8988T (cell line): Measurements from ENCODE around the gene MYL4.
A peak's percentile ranks its signal among the peaks of the same experiment; 100 is the strongest.
"Not testable (repeated sequence)": the region's sequence is repeated elsewhere in the genome, so short reads cannot be mapped to it uniquely, and the experiment has no call there.

ENCODE experiments used
- DNase-seq: peaks from one replicate; pipeline ENCODE4 v3.0.0; 2011

Gene MYL4

DNA sequence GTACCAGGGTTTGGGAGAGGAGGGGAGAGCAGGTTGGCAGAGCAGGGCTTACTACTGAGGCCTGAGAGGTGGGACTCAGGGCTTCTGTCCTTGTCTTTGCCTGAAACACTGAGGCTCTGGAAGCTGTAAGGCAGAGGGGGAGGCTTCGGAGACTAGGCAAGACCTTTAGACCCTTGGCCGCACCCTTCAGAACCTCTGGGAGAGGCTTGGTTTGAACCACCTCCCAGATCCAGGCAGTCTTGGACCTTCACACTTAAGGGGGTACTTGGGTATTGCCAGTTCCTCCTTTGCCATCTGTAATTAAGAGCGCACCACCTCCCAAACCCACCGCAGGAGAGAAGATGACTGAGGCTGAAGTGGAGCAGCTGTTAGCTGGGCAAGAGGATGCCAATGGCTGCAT, 12.9 kb downstream of the MYL4 start:
- DNase-seq = no peak

DNA sequence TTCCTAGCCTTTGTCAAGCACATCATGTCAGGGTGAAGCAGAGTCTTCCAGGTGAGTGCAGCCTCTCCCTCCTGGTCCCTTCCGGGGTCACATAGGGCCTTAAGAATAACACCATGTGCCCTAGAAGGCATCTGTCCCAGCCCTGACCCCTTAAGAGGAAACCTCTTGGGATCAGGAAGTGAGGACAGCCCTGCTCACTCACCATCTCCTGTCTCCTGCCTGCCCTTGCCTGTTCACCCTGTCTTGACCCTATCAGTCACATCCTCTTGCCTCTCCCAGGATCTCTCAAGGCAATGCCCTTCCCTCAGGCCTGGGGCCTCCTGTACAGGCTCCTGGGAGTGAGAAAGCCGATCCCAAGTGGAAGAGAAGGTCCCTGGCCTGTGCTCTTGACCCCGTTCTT, 13.9 kb downstream of the MYL4 start:
- no peak for DNase-seq

DNA sequence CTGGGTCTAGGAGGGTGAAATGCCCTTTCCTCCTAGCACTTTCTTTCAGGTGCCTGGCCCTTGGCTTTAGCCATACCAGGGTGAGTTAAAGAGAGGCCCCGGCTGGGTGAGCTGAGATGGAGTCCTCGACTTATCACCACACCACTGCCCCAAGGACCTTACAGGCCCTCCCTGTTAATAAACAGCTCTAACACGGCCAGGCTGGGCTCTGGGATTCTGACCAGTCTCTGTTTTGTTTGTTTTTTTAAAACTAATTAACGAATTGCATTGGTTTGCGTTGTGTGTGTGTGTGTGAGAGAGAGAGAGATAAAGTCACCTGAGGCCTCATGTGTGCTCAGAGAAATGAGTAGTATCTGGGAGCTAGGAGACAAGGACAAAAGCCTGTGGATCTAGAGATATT, 14.3 kb downstream of the MYL4 start:
- no peak for DNase-seq

DNA sequence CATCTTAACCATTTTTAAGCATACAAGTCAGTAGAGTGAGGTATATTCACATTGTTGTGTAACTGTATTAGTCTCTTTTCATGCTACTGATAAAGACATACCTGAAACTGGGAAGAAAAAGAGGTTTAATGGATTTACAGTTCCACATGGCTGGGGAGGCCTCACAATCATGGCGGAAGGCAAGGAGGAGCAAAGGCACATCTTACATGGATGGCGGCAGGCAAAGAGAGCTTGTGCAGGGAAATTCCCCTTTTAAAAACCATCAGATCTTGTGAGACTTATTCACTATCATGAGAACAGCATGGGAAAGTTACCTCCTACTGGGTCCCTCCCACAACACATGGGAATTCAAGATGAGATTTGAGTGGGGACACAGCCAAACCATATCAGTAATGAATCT, 14.9 kb downstream of the MYL4 start:
- DNase-seq = not testable (repeated sequence)

DNA sequence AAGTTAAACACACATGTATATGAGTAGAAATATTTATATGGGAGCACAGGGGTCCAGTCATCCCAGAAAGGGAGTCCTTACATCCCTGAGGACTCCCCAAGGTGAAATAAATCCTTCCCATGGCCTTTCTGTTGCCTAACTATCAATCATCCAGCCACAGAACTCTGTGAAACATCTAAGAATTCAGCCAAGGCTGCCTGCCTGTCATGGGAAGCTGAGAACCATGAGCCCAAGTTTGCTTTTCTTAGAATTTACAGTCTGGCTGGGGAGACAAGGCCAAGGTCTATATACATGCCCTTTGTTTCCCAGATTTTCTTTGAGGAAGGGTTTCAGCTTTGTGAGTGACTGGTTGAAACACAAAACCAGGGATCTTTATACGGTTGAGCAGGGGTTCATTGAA, 15.8 kb downstream of the MYL4 start:
- no peak for DNase-seq

DNA sequence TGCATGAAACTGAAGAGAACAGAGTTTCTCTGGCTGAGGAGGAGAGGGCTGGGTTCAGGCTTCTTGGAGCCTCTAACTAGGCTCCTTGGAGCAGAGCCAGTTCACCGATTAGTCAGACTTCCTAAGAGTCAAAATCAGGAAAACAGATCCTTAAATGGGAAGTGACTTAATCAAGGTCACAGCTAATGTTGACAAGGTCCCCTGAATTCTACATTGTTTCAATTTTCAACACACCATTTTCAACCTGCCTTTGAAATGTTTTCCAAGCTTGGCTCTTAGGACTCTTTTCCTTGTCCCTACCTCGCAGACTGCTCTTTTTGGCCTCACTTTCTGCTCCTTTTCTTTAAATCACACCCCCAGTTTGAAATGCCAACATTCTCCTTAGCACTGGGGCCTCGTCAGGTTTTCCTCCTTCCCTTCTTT, 16.3 kb downstream of the MYL4 start:
- peak; percentile 53 for DNase-seq

DNA sequence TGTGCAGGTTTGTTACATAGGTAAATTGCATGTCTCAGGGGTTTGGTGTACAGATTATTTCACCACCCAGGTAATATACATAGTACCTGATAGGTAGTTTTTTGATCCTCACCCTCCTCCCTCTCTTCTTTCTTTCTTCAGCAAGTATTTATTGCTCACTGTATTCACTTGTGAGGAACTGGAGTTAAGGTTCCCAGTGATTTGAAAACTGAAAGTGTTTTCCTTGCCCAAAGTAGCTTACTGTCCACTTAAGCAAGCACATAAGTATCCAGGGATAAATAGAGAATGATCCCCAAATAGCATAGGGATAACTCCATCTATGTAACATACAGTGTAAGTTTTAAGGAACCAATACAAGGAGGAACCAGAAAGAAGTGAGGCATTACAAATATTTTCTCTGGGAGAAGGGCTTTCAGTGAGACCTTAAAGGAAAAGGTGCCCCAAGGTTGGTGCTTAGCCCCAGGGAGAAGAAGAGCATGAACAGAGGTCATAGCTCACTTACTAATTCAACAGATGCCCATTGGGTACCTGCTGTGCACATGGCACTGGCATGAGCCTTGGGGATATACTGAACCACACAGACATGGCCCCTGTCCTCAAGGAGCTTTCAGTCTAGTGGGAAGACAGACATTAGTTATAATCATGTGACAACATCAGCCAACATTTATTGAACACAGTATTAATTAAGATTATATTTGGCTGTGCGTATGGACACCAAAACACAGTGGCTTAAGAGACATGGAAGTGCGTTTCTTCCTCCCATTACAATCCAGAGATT, 17.0 kb downstream of the MYL4 start:
- DNase-seq = no peak

DNA sequence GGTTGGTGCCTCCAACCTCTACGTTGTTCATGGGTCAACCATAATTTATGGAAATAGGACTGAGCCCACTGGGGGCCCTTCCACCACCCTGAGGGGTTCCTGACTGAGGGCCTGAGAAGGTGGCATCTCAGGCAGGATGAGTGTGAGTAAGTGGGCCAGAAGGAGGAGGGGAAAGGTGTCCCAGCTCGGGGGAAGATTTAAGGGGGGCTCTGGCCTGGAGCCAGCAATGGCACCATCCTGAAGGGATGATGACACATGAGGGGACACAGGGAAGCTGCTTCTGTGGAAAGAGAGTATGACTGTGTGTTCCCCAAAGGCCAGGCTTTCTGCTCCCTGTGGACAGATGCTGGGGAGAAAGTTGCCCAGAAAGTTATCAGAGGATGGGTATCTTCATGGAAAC, 18.7 kb downstream of the MYL4 start:
- no peak for DNase-seq

DNA sequence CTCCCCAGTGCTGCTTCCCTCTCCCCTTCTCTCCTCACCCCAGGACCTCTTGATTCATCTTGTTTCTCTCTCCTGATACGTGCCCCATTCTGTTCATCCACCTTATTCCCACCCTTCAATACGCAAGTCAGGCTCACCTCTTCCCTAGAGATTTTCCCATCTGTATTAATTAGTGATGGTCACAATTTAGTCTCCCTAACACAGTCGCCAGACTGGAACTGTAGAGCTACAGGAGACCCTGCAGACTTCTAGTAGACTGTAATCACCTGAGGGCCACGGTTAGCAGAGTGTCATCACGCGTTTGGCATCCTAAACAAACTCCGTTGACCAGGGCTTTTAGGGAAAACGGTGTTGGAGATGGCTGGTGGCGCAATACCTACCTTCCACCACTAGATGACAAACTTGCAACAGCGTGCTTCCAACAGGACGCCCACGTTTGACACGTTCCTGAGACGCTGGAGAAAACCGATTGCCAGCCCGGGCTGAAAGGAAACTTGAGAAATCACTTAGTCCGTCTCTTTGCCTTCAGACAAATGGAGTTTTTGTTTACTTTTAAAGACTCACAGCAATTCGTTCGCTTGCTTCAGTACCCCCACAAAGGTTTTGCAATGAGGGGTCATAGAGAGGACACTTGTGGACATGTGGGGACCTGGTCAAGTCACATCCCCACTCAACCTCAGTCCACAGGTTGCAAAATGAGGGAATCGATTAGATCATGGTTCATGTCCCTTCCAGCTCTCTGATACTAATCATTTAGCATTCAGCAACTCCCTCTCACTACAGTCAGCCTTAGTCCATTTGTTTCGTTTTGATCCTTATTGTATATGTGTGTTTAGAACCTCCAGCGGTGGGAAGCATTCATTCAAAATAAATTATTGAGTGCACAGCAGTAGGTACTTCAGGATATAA, 20.6 kb downstream of the MYL4 start:
- DNase-seq = peak; percentile 84

DNA sequence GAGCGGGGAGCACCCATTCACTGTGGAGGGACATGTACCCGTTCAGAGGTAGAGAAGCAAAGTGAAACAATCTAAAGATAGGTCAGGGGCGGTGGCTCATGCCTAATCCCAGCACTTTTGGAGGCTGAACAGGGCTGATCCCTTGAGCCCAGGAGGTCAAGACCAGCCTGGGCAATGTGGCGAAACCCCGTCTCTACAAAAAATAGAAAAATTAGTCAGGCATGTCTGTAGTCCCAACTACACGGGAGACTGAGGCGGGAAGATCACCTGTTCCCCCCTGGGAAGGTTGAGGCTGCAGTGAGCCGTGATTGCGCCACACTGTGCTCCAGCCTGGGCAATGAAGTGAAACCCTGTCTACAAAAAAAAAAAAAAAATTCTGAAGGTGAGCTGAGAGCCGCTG, 21.7 kb downstream of the MYL4 start:
- no peak for DNase-seq

DNA sequence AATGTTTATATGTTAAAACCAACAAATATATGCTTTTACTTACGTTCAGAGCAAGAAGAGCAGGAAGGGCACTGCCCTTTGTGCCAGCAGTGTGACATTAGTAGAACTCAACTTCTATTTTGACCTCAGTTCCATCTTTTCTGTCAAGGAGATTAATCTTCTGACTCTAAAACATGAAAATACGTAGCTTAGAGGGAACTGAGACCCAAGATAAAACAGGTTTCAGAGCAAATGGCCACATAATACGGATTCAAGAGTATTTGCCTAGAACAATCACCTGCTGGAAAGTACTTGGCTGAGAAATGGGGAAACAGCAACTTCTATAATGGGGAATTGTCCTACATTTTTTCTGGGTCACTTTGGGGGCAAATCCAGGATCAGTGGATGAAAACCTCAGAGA, 22.2 kb downstream of the MYL4 start:
- DNase-seq = no peak

DNA sequence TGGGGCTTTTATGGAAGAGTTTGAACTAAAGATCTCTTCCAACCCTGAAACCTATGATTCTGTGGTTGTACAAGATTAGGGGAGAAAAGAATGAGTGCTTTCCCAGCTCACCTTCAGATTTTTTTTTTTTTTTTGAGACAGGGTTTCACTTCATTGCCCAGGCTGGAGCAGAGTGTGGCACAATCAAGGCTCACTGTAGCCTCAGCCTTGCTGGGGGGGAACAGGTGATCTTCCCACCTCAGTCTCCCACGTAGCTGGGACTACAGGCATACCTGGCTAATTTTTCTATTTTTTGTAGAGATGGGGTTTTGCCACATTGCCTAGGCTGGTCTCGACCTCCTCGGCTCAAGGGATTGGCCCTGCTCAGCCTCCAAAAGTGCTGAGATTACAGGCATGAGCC, 22.7 kb downstream of the MYL4 start:
- DNase-seq = no peak

DNA sequence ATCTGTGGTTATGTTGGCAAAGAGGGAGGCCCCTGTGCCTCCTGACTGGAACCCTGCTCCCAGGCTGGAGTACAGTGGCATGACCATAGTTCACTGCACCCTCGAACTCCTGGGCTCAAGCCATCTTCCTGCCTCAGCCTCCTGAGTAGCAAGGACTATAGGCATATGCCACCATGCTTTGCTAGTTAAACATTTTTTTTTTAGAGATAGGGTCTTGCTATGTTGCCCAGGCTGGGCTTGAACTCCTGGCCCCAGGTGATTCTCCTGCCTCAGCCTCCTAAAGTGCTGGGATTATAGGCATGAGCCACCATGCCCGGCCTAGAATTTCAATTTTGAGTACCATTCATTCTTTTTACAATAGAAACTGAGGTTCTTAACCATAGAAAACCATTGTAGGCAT, 23.3 kb downstream of the MYL4 start:
- no peak for DNase-seq

DNA sequence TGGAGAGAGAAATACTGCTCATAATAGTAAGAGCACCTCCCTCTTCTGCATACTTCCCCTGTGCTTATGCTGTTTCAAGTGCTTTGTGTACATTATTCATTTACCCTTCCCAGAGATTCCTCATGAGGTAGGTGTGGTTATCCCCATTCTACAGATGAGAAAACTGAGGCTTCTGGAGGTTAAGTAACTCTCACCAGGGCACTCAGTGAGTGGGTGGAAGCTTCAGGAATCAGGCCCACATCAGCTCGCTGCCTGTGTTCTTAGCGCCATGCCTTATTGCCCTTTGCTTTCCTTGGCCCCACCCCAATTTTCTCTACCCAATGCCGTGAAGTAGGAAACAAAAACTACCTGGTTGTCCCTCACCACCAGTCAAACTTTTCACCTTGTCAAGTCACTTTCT, 26.4 kb downstream of the MYL4 start:
- DNase-seq = no peak

DNA sequence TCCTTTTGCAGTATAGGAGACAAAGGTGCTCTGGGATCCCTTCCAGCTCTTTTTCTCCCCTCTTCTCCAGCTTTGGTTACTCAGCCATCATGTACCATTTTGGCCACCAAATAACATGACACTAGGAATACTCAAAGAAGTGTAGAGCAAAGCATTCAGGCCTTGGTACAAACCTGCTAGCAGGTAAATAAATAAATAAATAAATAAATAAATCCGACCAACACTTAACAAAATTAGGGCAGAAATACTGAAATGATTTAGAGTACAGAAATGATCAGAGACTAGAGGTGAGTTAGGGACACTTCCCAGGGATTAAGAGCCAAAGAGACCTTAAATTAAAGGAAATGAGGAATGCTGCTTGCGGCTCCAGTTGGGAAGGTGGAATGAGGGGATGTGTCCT, 26.8 kb downstream of the MYL4 start:
- DNase-seq = no peak

DNA sequence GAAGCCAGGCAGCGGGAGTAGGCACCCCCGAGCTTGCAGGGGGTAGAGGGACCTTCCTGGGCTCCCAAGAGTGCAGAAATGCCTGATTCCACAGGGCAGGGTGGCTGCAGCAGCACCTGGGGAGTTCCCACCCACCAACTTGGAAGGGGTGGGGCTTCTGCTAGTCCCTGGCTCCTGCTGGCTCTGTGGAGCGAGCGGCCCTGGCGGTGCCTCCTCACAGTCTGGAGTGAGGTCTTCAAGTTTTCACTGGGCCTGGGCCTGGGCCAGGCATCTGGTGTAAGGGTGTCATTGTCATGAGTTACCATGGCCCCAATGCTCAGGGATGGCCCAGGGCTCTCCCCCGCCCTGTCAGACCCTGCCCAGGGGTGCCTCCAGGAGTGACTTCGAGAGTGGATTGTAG, 28.7 kb downstream of the MYL4 start:
- DNase-seq = no peak

DNA sequence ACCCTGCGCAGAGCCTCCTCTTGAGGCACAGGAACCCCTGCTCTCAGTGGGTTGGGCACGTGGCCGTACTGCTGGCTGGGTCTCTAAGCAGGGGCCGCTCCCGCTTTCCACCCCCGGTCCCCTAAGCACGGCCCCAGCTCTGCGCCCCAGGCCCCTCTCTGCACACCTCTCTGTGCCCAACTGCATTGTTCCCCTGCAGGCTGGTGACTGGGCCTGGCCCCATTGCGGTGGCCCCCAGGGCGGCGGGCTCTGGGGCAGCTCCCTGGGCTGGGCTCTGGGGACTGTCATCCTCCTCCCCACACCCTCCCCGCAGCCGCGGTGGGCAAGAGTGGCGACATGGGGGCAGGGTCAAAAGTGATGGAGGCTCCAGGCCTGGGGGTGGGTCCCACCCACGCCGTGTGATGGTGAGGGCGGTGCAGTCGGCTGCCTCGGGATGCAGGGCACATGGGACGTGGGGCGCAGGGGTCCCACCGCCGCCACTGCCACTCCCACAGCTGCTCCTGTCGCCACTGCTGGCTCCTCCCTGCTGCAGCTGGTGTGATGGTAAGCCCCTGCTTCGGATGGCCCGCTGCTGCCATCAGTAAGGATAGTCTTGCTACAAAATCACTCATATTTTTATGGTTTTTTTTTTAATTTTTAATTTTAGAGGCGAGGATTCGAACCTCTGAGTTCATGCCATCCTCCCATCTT, 29.3 kb downstream of the MYL4 start:
- no peak for DNase-seq

DNA sequence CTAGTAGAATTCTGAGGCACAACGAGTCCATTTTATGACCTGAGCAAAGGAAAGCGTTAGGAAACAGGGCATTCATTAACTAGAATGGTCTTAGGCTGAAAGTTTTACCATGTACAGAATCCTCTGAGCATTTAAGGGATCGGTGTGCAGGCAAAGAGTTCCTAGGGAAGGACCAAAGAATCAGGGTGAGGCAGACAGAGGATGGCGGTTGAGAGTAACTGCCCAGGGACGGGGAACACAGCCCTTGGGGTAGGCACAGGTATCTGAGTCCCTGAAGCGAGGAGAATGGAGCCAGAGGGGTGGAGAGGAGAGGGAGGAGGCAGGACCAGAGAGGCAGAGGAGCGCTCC, 30.4 kb downstream of the MYL4 start:
- no peak for DNase-seq

DNA sequence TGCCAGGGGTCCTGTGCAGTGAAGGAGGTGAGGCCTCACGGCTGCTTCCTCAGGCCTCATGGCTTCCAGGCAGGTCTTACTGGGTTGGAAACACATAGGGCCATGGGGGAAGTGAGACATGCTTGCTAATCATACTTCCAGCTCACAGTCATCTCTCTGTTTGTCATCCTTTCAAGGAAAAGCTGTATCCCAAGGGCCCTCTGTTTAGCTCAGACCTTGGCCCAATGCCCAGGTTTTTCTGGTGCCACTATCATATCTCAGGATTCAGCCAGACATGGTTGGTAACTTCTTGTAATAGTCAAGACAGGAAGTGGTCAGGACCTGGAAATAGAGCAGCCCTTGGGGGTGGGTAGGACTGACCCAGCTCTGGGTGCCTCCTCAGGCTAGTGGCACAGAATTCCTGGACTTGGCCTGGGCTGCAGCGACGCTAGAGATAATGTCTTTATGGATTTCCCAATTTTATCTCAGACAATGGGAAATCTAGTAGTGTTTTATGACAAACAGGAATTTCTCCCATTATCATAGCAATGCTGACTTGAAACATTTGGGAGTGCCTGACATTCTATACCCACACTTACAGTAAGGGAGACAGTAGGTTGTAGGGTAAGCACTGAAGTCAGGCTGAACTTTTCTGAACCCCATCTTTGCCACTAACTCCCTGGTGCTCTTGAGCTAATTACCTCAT, 31.0 kb downstream of the MYL4 start:
- DNase-seq = peak; percentile 86

DNA sequence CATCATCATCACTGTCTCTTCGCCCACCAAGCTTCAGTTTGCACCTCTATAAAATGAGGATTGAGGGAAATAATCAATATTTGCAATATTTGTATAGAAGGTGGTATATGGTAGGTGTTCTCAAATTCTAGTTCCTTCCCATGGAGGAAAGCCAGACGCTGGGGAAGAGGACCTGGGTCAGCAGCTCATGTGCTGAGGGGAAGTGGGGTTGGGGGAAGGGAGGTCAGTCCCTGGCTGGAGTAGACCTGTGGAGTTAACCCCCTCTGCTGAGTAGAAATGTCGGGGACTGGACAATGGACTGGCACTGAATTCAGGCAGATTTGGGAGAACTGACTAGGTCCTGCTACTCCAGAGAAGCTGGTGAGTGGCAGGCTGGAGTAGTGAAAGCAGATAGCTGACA, 31.7 kb downstream of the MYL4 start:
- DNase-seq = no peak

DNA sequence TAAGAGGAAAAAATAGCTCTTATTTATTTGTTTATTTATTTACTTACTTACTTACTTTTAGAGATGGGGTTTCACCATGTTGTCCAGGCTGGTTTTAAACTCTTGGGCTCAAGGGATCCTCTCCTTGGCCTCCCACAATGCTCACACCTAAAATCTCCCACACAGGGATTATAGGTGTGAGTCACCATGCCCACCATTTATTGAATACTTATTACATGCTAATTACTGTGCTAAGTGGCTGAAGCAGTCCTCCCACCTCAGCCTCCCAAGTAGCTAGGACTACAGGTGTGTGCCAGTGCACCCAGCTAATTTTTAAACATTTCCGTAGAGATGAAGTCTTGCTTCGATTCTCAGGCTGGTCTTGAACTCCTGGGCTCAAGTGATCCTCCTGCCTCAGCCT, 33.5 kb downstream of the MYL4 start:
- DNase-seq = no peak

DNA sequence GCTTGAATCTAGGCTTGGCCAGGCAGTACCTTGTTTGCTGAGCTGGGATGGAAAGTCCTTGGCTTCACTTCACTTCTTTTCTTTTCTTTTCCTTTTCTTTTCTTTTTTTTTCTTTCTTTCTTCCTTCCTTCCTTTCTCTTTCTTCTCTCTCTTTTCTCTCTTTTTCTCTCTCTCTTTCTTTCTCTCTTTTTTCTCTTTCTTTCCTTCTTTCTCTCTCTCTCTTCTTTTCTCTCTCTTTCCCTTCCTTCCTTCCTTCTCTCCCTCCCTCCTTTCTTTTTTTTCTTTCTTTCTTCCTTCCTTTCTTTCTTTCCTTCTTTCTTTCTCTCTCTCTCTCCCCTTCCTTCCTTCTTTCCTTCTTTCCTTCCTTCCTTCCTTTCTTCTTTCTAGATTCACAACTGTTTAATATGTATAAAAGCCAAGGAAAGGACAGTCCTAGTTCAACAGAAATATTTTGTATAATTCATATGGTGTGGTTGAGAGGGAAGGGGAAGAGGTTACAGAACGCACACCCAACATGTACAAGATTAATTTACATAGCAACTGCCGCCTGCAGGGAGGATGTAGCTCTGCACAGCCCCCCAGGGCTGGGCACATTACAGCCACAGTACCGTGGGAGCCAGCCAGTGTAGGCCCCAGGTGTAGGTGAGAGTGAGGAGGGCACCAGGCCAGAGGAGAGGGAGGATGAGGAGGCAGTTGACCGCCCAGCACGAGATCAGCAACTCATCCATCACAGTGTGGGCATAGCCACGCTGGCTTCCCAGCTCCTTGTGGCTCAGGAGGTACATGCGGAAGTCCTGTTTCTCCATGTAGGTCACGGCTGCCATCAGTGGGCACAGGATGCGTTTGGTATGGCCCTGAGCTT, 34.8 kb downstream of the MYL4 start:
- DNase-seq = no peak
